ENCODE results near the gene FOXJ2. TPM values are rescaled to one million over a fixed set of nuclear protein-coding genes. Genes with fewer than 3 reads are reported as not detected.
"Not testable (repeated sequence)": the region's sequence is repeated elsewhere in the genome, so short reads cannot be mapped to it uniquely, and the experiment has no call there.

Gene FOXJ2
- total RNA-seq, 4 donors from 2014 or later, result 17.4 to 29.0 (median 23.9) TPM

DNA sequence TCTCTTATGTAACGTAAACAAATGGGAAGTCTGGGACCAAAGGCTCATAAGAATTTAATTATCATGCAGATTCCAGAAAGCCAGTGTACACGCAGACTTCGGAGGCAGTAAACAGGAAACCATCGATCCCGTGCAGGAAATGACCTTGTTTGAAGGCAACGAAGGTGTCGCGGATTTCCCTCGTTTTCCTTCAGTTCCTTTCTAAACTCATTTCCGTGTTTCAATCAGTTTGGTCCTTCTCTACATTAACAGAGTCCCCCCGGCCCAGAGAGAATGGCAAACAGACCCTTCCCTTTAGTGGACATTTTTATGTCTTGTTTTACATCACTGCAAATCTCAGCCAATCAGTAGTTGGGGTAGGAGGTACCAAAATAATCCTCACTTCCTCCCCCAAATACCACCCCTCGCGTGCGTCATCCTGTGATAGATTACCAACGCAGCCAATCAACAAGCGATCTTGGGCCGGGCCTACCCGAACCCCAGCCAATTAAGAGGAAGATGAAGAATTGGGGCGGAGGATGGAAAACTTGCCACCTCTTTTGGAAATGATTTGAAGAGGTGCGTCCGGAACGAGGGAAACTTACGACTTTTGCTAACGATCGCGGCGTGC lies 6.1 kb upstream of the FOXJ2 start:
- no peaks in the 10 kb centered on the region for H3K36me3 ChIP-seq
- DNase-seq (ENCODE audit: extremely low spot score), result peak; percentile 100
- H3K4me3 ChIP-seq, result peak overlapping the region; percentile 70 to 90 (median 74)
- no peaks in the 10 kb centered on the region for H3K9me3 ChIP-seq
- WGBS, result under 1% methylated on average over 27 of the region's 27 CpGs
- intact Hi-C loops (cut with DNase I), result no loop called here
- TF ChIP-seq POLR2A (IDR thresholded peaks at IDR 0.05; ENCODE audit: low read depth) (no peak), POLR2AphosphoS5 (IDR thresholded peaks at IDR 0.05) (peak; percentile 48 to 92), EP300 (IDR thresholded peaks at IDR 0.05) (no peak)
- TF ChIP-seq, protein P1, sequence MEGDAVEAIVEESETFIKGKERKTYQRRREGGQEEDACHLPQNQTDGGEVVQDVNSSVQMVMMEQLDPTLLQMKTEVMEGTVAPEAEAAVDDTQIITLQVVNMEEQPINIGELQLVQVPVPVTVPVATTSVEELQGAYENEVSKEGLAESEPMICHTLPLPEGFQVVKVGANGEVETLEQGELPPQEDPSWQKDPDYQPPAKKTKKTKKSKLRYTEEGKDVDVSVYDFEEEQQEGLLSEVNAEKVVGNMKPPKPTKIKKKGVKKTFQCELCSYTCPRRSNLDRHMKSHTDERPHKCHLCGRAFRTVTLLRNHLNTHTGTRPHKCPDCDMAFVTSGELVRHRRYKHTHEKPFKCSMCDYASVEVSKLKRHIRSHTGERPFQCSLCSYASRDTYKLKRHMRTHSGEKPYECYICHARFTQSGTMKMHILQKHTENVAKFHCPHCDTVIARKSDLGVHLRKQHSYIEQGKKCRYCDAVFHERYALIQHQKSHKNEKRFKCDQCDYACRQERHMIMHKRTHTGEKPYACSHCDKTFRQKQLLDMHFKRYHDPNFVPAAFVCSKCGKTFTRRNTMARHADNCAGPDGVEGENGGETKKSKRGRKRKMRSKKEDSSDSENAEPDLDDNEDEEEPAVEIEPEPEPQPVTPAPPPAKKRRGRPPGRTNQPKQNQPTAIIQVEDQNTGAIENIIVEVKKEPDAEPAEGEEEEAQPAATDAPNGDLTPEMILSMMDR (IDR thresholded peaks at IDR 0.05), result no peak
- H3K4me1 ChIP-seq, result peaks cover 0 to 9% (median 6%) of the 10 kb centered on the region in 4 donors
- H3K27ac ChIP-seq (replicated peaks in 1 of 4), result peak overlapping the region; percentile 98 to 100 (median 99)
- no peaks in the 10 kb centered on the region for H3K27me3 ChIP-seq

DNA sequence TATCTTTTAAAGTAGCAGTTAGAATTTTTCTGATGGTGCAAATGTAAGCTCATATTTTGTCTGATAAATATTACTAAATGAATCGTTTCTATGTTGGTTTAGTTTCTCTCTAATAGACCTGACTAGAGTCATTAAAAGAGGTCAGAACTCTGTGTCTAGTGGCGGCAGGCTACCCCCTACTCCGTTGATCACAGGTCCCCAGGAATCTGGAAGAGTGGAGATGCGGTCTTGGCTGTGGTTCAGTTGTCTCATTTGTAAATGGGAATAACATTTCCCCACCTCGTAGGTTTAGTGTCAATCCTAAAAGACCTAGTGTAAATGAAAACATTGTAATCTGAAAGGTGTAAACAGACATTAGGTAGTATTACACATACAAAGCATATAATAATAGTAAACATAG lies 4.7 kb upstream of the FOXJ2 start:
- intact Hi-C loops (cut with DNase I), result no loop called here
- WGBS, result 80% methylated on average over 5 of the region's 5 CpGs

GRCh38 chr12:8028267-8028666 lies 4.2 kb upstream of the FOXJ2 start:
- H3K27ac ChIP-seq (replicated peaks in 1 of 4), result no peak overlapping the region
- intact Hi-C loops (cut with DNase I), result no loop called here
- no peak for TF ChIP-seq POLR2A (IDR thresholded peaks at IDR 0.05; ENCODE audit: low read depth)
- no peak for TF ChIP-seq POLR2AphosphoS5 (IDR thresholded peaks at IDR 0.05)
- TF ChIP-seq, protein P1 (IDR thresholded peaks at IDR 0.05), result no peak
- no peak for TF ChIP-seq EP300 (IDR thresholded peaks at IDR 0.05)

More for the DNA sequence above, 4.7 kb upstream of the FOXJ2 start:
- Histone ChIP-seq H3K4me3 (no peak overlapping the region), H3K9me3 (no peaks in the 10 kb centered on the region), H3K27ac (replicated peaks in 1 of 4) (peak overlapping the region in 2 of 4 donors; percentile 99 to 100), H3K36me3 (no peaks in the 10 kb centered on the region), H3K4me1 (peaks cover 5 to 17% (median 13%) of the 10 kb centered on the region in 4 donors), H3K27me3 (no peaks in the 10 kb centered on the region)
- no peak for TF ChIP-seq POLR2A (IDR thresholded peaks at IDR 0.05; ENCODE audit: low read depth)
- TF ChIP-seq, protein P1 (IDR thresholded peaks at IDR 0.05), result no peak
- TF ChIP-seq EP300 (IDR thresholded peaks at IDR 0.05), result no peak
- no peak for TF ChIP-seq POLR2AphosphoS5 (IDR thresholded peaks at IDR 0.05)
- no peak for DNase-seq (ENCODE audit: extremely low spot score)

GRCh38 chr12:8030189-8030588 lies 2.3 kb upstream of the FOXJ2 start:
- no peaks in the 10 kb centered on the region for H3K36me3 ChIP-seq
- no peak for DNase-seq (ENCODE audit: extremely low spot score)
- intact Hi-C loops (cut with DNase I), result no loop called here

More at GRCh38 chr12:8028267-8028666, 4.2 kb upstream of the FOXJ2 start:
- H3K4me3 ChIP-seq, result no peak overlapping the region
- no peaks in the 10 kb centered on the region for H3K9me3 ChIP-seq
- WGBS, result 93% methylated on average over 15 of the region's 15 CpGs
- no peaks in the 10 kb centered on the region for H3K36me3 ChIP-seq
- peaks cover 5 to 17% (median 13%) of the 10 kb centered on the region in 4 donors for H3K4me1 ChIP-seq
- H3K27me3 ChIP-seq, result no peaks in the 10 kb centered on the region
- no peak for DNase-seq (ENCODE audit: extremely low spot score)

GRCh38 chr12:8031017-8031416 lies 1.5 kb upstream of the FOXJ2 start:
- Histone ChIP-seq H3K27ac (replicated peaks in 1 of 4) (peak overlapping the region; percentile 98 to 99 (median 99)), H3K4me1 (peaks cover 26 to 40% (median 37%) of the 10 kb centered on the region in 4 donors)
- H3K27me3 ChIP-seq; DNase-seq (ENCODE audit: extremely low spot score); intact Hi-C loops (cut with DNase I); H3K9me3 ChIP-seq; H3K4me3 ChIP-seq; H3K36me3 ChIP-seq: not testable (repeated sequence)
- 97% methylated on average over 23 of the region's 23 CpGs for WGBS

More at GRCh38 chr12:8030189-8030588, 2.3 kb upstream of the FOXJ2 start:
- TF ChIP-seq POLR2A (IDR thresholded peaks at IDR 0.05; ENCODE audit: low read depth) (no peak), POLR2AphosphoS5 (IDR thresholded peaks at IDR 0.05) (no peak)
- TF ChIP-seq, protein P1 (IDR thresholded peaks at IDR 0.05), result no peak
- Histone ChIP-seq H3K27ac (replicated peaks in 1 of 4) (no peak overlapping the region), H3K4me1 (peaks cover 19 to 36% (median 31%) of the 10 kb centered on the region in 4 donors), H3K4me3 (no peak overlapping the region), H3K27me3 (no peaks in the 10 kb centered on the region), H3K9me3 (no peaks in the 10 kb centered on the region)
- WGBS, result 77% methylated on average over 3 of the region's 3 CpGs

Measured in esophagus muscularis mucosa (tissue), 4 donors.